ENCODE measurements around the gene STK24. TPM values are rescaled to one million over a fixed set of nuclear protein-coding genes. Genes with fewer than 3 reads are reported as not detected.

Gene STK24
- total and polyA plus RNA-seq, 2 experiments from 2014 or later, result 83.3 to 98.0 TPM

GRCh38 chr13:98397221-98397620 is 179.7 kb downstream of the STK24 start:
- H3K36me3 ChIP-seq, result no peaks in the 10 kb centered on the region
- H3K27me3 ChIP-seq, result no peaks in the 10 kb centered on the region
- H3K9me3 ChIP-seq (ENCODE audit: low read depth), result no peaks in the 10 kb centered on the region
- H3K4me3 ChIP-seq, result no peak overlapping the region
- peak; percentile 21 for TF ChIP-seq CTCF (IDR thresholded peaks at IDR 0.05; ENCODE audit: low read depth, low read length)
- H3K27ac ChIP-seq, result no peak overlapping the region
- H3K4me1 ChIP-seq (ENCODE audit: low read depth), result no peaks in the 10 kb centered on the region
- peak in 1 of 2 donors; percentile 35 for DNase-seq (ENCODE audit: low read depth in 1 of 2, low spot score in 1 of 2)

- H3K4me3 ChIP-seq, result no peak overlapping the region
- H3K4me1 ChIP-seq (ENCODE audit: low read depth), result no peaks in the 10 kb centered on the region
- no peaks in the 10 kb centered on the region for H3K27me3 ChIP-seq
- no peak overlapping the region for H3K27ac ChIP-seq
- no peaks in the 10 kb centered on the region for H3K36me3 ChIP-seq
- TF ChIP-seq CTCF (IDR thresholded peaks at IDR 0.05; ENCODE audit: low read depth, low read length), result no peak
- H3K9me3 ChIP-seq (ENCODE audit: low read depth), result no peaks in the 10 kb centered on the region
- no peak for DNase-seq (ENCODE audit: low read depth in 1 of 2, low spot score in 1 of 2)
These were observed 180.7 kb downstream of the STK24 start for GRCh38 chr13:98396071-98396710.

Other genes with a start within 250 kb of the STK24 start
- not detected in 2 replicates for gene SLC15A1, start 175.6 kb upstream of the STK24 start, total RNA-seq
- not detected in 2 replicates for gene SLC15A1, start 175.6 kb upstream of the STK24 start, polyA plus RNA-seq